IPS-NIHi7 (cell line): ENCODE results near the gene AFAP1.
A peak's percentile ranks its signal among the peaks of the same experiment; 100 is the strongest.

Source experiments
- DNase-seq: peaks from one replicate; pipeline ENCODE4 v3.0.0; 2012; ENCODE audit warnings: mixed read lengths; ENCODE audit errors: extremely low spot score

The AFAP1 gene

DNA sequence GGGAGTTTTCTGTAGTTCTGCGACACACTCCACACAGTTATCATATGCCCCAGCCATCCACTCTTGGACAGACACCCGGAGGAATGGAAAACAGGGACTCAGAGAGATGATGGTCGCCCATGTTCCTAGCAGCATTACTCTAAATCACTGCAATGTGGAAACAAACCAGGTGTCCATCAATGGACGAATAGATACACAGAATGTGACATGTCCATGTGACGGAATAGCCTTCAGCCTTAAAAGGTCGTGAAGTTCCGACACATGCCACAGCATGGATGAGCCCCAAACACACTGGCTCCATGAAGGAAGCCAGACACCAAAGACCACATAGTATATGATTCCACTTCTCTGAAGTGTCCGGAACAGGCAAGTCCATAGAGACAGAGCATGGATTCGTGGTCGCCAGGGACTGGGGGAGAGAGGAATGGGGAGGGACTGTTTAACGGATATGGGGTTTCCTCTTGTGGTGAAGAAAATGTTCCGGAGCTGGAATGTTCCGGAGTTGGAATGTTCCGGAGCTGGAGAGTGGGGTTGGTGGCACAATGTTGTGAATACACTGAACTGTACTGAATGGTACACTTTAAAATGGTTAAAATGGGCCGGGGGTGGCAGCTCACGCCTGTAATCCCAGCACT lies 28.7 kb upstream of the AFAP1 start:
- DNase-seq: no peak

DNA sequence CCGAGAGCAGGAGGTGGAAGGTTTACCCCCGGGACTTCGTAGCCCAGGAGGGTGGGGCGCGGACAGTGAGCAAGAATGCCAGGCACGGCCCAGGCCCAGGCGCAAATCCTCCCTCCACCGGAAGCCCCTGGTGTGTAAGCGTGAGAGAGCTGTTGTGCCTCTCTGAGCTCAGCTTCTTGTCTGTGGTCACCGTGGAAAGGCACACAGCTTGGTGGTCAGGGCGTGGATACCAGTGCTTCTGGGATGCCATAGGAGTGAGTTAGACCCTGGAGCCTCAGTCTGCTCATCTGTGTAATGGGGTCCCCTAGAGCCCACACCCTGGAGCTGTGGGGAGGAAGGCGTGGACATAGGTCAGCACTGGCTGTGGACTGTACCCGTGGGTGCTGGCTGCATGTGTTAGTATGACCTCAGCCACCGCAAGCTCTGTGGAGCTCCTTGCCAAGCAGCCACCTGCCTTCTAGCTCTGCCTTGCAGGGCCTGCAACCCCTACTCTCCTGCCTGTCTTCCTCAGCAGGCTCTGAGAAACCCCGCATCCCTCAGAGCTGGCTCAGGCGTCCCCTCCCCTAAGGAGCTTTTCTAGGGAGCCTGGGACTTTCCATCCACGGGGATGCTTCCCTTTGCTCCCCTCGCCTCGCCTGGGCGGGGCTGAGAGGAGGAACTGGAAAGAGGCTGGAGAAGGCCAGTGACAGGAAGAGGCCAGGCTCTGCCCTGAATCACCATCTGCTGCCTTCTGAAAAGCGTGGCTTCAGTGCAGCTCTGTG lies 28.0 kb upstream of the AFAP1 start:
- DNase-seq: no peak

DNA sequence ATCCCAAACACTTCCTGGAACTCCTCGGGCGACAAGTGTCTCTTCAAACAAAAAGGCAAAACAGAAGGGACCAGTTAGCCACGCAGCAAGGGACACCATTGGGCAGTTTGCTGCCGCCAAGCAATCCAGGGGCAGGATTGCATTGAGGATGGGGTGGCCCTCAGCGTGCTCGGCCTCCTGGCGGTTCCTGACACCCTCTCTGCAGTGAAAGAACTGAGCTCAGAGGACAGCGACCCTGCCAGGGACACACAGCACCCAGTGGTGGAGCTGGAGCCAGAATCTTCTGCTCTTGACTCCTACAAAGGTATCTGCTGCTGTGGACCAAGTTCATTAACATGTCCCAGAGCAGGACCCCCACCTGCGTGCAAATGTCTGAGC lies 27.4 kb upstream of the AFAP1 start:
- no peak for DNase-seq

DNA sequence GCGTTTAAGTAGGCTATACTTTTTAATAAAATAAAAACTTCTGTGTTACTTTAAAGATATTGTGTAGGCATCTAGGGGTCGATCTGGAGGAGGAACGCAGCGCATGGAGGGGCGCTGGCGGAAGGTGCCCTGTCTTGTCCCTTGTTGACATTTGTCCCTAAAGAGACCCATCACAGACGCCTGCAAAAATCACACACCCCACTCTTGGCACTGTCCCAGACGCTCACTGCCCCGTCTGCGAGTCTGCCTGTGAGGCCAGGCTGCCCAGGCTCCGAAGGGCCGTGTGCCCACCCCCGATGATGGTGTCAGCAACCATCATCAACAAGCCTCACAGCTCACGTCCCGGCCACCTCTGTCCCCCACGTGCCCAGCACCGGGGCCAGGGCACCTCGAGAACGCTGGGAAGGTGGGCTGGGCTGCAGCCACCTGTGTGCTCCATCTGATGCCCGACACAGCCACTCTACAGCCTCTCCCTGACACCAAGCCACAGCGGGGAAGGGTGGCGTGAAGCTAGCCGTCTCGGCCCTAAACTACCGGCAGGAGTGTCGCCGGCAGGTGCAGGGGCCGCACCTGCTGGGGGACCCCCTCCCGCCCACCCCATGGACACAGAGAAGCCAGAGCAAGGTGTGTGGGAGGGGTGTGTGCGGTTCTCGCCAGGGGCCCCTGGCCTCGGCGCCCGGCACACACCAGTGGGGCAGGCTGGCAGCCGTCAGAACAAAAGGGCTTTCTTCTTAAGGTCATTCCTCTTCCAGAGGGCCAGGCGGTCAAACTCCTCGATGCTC lies 26.8 kb upstream of the AFAP1 start:
- no peak for DNase-seq

DNA sequence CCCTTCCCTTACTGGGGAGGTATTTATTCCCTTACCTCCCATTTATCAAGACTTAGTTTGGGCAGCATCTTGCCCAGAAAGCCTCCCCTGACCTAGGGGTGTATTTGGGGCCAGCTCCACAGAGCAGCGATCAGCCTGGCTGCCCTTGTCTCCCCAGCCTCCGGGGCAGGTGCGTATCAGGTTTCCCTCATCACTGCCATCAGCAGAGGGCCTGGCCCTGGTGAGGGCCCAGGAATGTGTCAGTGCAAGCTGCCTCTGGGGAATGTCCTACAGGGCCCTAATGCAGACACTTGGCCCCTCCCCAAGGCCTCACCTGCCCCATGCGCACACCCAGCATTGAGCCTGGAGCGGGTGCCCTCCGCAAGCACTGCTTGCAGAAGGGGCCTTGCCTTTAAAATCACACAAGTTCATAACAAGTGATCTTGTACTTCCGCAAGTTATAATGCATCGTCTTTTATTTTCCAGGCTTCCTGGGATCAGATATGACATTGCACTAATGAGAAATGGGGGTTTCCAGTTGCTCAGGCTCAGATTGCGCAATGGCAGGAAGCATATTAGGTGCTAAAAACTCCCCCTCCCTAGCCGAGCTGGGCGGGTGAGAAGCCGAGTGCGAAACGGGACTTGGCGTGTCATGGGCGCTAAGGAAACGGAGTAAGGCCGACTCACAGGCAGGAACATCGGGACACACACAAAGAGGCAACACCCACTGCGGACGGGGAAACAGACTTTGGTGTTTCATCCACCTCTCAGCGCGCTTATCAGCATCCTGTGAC lies 25.4 kb upstream of the AFAP1 start:
- DNase-seq: no peak

DNA sequence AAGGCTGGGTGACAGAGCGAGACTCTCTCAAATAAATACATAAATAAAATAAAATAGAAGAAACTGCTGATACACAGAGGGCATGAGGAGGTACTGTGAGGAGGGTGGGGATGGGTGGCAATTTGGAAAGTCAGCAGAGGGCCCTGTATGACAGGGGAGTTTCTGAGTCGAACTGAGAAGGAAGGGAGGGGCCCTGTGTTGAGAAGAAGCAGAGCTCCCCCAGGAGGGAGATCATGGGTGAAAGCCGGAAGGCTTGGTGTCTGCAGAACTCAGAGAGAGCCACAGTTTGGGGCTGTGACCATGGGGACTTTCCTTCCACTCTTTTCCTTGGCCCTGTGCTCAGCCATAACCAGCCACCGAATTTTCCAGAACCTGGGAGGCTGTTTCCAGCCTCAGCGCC lies 24.8 kb upstream of the AFAP1 start:
- DNase-seq: no peak

DNA sequence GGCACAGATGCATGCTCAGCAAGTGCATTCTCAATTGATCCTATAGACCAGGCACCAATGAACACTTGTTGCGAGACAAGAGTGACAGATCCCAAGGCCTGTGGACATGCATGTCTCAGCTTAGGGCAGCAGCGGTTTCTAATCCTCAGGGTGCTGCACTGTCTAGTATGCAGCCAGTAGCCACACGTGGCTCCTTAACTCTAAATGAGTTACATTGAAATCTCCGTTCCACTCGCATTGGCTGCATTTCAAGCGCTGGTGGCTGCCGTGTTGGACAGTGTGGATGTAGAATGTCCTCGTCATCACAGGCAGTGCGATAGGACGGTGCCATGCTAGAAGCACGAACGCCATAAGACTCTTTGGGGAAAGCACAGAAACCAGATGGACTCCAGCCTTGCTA lies 24.0 kb upstream of the AFAP1 start:
- no peak for DNase-seq

DNA sequence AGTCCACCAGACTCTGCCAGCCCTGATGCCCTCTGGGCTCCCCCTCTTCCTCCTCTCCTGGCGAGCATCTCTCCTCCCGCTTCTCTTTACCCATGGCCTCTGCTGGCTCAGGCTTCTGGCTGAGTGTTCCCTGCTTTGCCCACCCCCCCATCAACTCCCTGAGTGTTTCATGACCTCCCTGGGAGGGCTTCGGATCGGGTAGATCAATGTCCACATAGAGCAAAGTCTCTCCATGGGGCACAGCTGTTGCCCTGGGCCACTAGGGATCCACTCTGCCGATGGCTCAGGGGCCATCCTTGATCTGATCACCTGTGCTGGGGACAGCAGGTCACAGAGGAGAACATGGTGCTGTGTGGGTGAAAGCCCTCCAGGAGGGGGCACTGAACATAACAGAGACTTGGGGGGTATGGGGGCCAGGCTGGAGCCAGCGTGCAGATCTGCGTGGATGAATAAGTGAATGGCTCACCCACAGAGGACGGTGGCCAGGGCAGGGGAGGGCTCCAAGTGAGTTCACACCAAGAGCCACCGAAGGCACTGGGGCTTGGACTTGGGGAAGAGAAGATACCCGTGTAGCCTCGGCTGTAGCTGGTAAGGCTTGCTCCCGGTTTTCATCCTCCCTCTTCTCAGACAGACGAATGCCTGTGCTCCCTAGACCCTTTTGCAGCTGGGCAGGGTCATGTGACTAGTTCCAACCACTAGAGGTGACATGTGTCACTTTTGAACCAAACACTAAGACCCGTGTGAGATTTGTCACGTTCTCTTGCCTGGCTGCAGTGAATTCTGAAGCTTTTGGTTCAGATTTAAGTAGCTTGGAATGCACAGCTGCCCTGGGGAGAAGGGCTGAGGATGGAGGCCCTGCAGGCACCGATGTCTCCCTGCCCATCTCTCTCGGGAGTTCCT lies 23.2 kb upstream of the AFAP1 start:
- DNase-seq: no peak

DNA sequence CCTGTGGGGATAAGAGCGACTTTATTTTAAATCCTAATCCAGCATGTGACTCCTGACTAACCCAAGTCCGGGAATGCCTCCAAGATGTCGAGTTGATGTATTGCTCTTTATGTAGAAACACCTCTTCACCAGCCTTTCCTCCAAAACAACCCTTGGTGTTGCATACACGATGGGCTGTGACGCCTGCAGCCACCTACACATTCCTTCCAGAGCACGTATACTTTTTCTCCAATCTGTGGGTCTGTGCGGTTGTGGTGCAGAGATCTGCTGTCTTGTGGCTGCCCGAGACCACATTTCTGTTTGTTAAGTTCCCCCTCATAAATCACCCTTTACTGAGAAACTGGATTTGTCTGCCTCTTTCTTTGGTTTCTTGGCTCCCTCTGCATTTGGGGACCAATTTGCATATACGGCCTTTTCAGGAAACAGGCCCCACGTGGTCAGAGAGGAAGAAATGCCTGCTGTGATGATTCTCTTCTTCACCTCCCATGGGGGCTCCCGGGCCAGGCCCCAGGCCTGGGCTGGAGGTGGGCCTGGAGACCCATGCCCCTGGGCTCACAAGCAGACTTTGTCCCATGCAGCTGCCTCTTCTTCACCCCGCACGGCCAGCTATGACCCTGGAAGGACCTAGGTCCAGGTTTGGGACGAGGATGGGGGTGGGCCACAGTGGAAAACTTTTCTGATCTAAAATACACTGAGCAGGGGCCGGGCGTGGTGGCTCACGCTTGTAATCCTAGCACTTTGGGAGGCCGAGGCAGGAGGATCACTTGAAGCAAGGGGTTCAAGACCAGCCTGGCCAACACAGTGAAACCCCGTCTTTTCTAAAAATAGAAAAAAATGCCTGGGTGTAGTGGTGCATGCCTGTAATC lies 21.4 kb upstream of the AFAP1 start:
- no peak for DNase-seq

DNA sequence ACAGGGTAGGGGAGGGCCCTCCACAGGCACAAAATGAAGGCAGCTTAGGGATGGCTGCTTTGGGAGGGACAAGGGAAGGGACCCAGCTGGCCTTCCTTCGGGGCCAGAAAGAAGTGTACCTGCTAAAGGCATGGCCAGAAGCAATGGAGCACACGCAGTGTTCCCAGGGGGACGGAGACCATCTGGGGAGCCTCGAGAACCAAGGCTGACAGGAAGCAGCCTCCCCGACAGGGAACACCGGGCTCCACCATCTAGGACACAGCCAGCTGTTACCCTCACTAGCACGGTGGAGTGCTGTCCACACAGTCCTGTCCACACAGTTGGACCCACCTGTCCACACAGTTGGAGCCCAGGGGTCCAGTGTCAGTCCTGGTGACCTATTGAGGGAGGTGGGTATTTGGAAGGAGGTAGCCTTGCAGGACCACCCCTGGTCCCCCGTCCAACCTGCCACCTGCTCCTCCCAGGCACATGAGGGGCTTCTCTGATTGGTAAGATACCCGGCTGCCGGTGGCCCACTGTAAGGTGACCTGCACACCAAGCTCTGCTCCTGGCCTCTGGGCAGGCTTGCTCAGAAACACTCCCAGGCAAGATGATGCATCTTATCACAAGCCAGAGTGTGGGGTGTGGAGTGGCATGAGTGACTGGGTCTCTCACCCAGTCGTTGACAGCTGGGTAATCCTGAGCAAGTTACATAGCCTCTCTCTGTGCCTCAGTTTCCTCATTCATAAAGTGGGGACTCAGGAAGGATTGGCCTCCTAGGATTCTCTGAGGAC lies 20.5 kb upstream of the AFAP1 start:
- DNase-seq: no peak

DNA sequence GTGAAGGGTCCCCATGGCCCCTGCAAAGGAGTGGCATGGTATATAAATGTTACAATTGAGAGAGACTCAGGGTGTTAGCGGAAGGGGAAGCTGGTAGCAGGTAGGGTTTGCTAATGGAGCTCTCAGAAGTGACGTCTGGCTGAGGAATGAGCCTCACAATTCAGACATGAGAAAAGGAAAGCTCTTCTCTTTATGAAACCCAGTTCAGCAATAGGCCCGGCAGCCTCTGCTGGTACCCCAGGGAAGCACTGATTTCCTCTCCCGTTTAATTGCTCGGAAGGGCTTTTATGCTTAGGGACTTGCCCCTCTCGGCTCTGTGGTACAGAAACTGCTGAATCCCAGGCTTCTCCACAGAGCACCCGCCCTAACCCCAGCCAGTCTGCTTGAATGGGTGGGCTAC lies 19.4 kb upstream of the AFAP1 start:
- DNase-seq: peak; percentile 18

DNA sequence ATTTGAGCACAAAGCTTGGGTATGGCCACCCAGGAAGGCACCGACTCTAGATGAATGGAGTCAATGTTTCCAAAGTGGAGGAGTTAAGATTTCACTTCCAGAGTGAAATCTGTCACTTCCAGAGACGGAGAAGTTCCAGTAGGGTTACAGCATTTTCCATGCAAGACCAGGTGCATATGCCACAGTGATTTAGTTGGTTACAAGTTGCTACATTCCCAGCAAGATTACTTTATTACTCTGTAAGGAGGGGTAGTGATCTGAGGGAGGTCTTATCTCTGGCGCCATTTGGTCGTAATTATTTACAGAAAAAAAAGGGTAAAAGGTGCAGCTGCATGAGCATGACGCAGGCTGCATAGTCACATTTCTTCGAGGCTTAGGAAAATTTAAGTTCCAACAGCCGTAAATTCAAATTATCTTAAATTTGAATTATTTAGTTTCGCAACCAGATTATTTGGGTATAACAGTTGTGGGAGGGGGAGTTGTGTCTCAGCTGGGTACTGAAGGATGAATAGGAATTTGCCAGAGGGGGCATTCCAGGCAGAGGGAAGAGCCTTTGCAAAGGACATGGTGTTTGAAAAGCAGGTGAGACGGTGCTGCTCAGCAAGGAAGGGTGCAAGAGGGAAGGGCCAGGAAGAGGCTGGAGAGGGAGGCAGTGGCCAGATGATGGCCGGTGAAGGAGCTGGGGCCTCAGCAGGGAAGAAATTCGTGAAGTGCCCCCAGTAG lies 17.4 kb upstream of the AFAP1 start:
- DNase-seq: no peak

DNA sequence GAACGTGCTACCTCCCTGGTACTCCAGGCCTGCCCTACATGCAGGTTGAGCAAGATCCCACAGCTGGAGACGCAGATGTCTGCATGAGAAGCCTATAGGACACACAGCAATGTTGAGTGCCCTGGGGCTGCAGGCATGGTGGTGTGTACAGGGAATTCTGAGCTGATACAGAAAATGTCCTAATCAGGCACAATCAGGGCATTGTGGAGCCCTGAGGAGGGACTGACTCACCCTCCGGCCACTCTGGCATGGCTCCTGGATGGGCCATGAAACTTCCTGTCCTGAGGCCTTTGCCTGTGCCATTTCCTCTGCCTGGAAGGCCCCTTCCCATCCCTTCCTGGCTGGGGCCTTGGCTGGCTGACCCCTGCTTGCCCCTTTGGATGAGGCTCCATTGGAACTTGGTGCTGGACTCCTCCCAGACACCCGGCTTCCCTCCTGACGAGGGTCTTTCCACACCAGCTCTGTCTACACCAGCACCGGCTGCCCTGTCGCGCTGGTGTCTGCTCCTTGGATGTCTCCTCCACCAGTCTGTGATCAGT lies 16.7 kb upstream of the AFAP1 start:
- no peak for DNase-seq

DNA sequence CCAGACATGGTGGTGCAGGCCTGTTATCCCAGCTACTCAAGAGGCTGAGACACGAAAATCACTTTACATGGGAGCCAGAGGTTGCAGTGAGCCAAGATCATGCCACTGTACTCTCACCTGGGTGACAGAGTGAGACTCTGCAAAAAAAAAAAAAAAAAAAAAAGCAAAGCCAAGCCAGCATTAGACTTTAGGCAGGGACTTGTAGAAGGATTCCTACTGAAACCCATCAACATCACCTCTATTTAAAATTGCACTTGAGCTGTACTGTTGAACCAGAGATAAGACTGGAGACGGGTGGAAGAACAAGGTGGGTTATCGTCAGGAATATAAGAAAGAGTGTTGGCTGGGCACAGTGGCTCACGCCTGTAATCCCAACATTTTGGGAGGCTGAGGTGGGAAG lies 15.7 kb upstream of the AFAP1 start:
- no peak for DNase-seq

DNA sequence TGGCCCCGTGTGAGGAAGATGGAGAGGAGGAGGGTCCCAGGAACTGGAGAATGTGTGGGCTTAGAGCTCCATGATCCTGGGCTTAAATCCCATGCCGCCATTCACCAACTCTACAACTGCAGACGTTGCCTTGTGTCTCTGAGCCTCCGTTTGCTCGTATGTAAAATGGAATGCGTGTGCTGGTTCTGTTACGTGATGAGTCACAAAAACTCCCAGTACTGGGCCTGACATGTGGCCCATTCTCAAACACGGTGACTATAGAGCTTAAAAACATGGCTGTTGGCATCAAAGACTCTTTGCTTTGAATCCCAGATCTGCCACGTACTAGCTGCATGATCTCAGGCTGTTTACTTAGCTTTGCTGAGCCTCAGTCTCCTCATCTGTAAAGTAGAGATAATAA lies 13.0 kb upstream of the AFAP1 start:
- no peak for DNase-seq

DNA sequence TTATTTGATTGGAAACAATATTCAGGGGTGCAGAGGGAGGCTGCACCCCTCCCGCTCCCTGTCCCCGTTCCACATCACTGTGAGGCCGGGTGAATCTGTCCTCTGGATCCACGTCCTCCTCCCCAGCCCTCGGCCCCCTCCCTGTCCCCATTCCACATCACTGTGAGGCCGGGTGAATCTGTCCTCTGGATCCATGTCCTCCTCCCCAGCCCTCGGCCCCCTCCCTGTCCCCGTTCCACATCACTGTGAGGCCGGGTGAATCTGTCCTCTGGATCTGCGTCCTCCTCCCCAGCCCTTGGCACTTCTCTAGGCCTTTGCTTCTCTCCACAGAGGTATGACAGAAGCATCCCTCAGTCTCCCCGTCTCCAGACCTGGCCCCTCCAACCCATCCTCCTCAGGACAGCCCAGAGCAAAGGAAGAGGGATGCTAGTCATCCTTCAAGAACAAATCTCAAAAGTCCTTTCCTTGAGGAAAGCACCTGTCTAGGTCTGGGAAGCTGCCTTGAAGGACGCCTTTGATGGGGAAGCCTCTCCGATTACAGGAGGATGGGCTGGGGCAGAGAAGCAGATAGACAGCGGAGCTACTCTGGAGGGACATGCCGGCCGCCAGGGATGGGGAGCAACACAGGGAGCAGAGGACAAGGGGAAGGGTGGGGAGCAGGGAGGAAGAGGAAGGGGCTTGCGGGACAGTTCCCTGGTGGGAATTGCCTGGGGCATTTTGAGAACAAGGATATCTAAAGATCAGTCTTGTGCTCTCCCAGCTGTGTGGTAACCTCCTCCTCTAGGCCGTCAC lies 10.8 kb upstream of the AFAP1 start:
- DNase-seq: no peak

DNA sequence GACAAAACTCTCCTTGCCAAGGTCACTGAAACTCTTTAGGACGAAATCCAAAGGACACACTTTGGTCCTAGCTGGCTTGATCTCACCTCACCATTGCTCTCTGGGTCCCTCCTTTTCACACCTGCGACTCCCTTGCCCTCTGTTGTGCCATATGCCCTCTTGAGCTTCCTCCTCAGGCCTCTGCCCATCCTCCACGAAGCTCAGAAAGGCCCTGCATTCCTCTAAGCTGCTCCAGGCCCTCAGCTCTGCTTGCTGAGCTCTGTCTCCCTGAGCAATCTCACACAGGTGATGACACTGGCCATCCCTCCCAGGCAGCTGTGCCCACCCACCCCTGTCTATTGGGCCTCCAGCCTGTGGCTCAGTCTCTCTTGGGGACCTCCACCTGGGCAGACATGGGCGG lies 10.1 kb upstream of the AFAP1 start:
- DNase-seq: no peak

DNA sequence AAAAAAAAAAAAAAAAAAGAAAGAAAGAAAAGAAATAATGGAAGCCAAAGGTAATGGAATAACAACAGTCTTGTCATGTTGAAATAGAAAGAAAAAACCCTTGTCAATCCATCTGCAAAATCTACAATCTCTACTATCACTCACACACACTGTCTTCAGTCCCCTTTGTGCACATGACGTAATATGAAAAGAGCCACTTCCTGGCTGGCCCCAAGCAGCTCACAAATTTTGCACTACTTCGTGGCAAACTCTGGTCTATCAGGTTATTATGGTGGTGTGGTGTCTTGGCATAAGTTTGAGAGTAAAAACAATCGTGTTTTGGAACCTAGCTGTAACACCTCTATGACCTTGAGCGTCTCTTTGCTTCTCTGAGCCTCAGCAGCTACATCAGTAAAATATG lies 8.3 kb upstream of the AFAP1 start:
- no peak for DNase-seq
